Measurements from ENCODE around the gene ELMO3.
A peak's percentile ranks its signal among the peaks of the same experiment; 100 is the strongest.

DNA sequence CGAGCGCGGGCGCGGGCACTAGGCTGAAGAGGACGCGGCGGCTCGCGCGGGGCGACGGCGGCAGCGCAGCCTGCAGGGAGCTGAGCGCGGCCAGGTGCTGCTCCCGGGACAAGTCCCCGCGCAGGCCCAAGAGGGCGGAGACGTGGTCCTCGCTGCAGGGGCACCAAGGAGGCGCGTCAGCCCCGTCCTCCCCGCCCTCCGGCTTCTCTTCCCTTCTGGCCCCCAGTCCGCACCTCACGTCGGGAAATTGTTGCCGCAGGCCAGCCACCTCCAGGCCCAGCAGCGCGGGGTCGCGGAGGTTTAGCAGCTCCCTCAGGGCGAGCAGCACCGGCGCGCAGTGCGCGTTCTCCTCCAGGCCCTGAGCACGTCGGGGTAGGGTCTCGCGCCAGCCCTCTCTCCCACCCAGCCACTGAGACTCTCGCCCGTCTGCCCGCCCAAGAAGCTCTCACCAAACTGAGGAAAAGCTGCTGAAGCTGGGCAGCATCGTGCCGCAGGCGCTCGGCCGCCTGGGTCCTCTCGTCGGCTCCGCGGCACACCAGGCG, 14.4 kb upstream of the ELMO3 start:
- TF ChIP-seq, protein P1, sequence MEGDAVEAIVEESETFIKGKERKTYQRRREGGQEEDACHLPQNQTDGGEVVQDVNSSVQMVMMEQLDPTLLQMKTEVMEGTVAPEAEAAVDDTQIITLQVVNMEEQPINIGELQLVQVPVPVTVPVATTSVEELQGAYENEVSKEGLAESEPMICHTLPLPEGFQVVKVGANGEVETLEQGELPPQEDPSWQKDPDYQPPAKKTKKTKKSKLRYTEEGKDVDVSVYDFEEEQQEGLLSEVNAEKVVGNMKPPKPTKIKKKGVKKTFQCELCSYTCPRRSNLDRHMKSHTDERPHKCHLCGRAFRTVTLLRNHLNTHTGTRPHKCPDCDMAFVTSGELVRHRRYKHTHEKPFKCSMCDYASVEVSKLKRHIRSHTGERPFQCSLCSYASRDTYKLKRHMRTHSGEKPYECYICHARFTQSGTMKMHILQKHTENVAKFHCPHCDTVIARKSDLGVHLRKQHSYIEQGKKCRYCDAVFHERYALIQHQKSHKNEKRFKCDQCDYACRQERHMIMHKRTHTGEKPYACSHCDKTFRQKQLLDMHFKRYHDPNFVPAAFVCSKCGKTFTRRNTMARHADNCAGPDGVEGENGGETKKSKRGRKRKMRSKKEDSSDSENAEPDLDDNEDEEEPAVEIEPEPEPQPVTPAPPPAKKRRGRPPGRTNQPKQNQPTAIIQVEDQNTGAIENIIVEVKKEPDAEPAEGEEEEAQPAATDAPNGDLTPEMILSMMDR (conservative IDR thresholded peaks at IDR 0.05 in 1 of 2, IDR thresholded peaks at IDR 0.05 in 1 of 2; ENCODE audit: low read depth in 1 of 2, low read length in 2 of 2): no peak
- TF ChIP-seq EZH2 (IDR thresholded peaks at IDR 0.05; ENCODE audit: low read length, missing control alignments): peak; percentile 42

All from fibroblast of lung (primary cell).